GM21737 (cell line): ENCODE measurements around the gene NDUFA7.
A peak's percentile ranks its signal among the peaks of the same experiment; 100 is the strongest.
"Not testable (repeated sequence)": the region's sequence is repeated elsewhere in the genome, so short reads cannot be mapped to it uniquely, and the experiment has no call there.

ENCODE experiments used
- ATAC-seq: cut with Tn5 transposase; IDR thresholded peaks from one replicate; pipeline ENCODE4 v1.9.1; 2021; ENCODE audit warnings: mild to moderate bottlenecking, moderate library complexity; ENCODE audit not compliant: unreplicated experiment

The NDUFA7 gene

DNA sequence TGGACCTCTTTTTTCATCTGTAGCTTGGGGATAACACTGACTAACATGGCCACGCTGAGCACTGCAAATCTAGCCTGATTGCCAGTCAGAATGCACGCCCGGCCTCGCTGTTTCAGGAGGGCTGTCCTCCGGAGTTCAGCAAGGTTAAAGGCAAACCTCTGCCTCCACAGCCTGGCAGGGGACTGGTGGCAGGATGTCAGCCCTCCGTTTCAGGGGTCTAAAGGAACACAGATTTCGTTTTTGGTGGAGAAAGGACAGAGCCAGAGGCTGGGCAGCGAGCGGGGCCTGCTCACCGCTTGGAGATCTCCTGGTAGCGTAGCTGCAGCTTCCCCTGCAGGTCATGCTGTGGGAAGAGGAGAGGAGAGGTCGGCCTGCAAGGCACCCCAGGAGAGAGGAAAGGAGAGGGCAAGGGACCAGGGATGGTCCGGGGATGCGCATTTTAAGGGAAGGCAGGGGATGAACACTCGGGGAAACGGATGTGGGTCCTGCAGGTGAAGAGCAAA, 560 bp downstream of the NDUFA7 start:
- peak; percentile 14 for ATAC-seq

DNA sequence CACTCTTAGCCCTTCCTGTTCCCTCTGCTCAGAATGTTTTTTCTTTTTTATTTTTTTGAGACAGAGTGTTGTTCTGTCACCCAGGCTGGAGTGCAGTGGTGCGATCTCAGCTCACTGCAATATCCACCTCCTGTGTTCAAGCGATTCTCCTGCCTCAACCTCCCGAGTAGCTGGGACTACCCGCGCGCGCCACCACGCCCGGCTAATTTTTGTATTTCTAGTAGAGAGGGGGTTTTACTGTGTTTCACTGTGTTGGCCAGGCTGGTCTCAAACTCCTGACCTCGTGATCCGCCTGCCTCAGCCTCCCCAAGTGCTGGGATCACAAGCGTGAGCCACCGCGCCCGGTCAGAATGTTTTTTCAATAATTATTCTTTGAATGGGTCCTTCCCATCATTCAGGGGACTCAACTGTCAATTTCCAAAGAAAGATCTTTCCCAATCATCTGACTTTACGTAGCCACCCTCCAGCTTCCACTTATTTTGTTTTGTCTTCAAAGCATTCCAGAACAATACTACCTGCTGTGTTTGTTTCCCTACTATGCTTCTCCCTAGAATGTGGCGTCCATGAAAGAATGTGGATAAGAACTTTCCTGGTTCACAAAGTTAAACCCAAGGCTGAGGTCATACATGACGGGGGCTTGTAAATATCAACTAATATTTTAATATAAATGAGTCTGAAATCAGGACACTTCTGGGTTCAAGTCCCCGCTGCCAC, 1.2 kb downstream of the NDUFA7 start:
- no peak for ATAC-seq

DNA sequence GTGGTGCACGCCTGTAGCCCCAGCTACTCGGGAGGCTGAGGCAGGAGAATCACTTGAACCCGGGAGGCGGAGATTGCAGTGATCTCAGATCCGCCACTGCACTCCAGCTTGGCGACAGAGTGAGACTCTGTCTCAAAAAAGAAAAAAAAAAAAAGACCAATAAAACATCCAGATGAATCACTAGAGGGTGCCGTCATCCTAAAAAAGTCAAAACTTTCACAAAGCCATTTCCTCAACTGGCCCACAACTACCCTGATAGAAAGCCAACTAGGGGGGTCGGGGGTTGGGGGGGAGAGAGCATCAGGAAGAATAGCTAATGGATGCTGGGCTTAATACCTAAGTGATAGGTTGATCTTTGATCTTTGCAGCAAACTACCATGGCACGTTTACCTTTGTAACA, 2.3 kb downstream of the NDUFA7 start:
- ATAC-seq: not testable (repeated sequence)

DNA sequence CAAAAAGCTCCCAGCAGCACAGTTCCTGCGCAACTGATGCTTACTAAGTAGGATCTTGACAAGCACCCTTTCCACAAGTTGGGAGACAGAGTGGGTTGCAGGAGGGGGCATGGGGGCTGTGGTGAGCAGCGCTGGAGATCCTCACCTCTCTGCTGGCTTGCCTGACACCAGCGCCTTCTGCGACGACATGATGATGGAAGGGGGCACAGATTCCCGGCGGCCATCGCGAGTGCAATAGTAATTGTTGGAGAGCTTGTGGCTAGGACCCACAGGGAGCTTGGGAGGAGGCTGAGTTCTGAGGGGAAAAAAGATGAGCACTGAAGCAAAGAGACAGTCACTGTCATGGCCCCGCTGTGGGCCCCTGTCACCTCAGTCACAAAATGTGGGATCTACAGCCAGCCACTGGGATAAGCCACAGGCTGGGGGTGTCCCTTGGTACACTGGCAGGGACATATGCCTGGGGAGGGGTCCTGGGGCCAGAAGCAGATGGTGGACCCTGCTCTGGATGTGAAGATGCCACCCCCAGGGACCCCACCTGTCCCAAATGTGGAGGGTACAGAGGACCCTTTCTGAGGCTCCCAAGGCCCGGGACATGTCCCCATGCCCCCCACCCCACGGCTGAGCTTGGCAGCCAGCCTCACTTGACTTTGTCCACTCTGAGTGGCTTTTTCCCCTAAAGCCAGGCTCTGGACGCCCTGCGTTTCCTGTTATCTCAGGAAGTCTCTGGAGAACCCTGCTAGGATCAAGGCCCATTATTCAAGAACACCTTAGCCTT, 4.6 kb downstream of the NDUFA7 start:
- no peak for ATAC-seq

DNA sequence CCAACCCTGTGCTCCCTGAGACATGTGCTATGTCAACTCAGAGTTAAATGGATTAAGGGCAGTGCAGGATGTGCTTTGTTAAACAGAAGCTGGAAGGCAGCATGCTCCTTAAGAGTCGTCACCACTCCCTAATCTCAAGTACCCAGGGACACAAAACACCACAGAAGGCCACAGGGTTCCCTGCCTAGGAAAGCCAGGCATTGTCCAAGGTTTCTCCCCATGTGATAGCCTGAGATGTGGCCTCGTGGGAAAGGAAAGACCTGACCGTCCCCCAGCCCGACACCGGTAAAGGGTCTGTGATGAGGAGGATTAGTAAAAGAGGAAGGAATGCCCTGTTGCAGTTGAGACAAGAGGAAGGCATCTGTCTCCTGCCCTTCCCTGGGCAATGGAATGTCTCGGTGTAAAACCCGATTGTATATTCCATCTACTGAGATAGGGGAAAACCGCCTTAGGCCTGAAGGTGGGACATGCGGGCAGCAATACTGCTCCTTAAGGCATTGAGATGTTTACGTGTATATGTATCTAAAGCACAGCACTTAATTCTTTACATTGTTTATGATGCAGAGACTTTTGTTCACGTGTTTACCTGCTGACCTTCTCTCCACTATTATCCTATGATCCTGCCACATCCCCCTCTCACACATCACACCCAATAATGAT, 6.1 kb downstream of the NDUFA7 start:
- not testable (repeated sequence) for ATAC-seq

DNA sequence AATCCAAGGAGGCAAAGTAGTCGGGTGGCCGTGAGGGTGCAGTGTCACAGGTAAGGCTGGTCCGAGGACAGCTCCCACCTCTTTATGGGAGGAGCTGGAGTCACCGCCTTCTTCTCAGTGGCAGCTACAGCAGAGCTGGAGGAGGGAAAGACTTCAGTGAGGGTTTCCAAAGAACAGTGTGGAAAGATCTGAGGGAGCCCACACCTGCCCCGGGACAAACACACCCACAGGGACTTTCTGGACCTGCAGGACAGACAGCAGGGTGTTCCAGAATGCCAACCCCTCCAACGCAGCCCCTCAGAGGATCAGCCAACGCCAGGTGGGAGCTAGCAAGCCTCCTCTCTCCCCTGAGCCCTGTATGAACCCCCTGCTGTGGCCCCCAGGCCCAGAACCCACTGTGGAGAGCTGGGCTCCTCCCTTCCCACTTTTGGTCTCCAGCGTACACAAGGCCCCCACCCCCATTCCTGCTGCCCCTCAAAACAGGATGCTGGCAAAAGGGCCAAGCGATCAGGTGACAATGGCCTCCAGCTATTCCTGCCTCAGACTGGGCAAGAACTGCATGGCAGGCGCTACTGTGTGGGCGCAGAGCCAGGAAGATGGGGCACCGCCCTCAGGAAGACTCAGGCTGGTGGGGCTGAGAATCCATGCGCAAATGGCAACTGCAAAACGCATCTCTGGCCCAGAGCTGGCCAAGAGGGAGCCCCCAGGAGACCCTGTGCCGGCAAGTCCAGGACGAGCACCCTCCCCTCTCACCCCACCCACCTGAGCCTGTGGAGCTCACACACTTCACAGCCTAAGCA, 9.5 kb downstream of the NDUFA7 start:
- no peak for ATAC-seq

DNA sequence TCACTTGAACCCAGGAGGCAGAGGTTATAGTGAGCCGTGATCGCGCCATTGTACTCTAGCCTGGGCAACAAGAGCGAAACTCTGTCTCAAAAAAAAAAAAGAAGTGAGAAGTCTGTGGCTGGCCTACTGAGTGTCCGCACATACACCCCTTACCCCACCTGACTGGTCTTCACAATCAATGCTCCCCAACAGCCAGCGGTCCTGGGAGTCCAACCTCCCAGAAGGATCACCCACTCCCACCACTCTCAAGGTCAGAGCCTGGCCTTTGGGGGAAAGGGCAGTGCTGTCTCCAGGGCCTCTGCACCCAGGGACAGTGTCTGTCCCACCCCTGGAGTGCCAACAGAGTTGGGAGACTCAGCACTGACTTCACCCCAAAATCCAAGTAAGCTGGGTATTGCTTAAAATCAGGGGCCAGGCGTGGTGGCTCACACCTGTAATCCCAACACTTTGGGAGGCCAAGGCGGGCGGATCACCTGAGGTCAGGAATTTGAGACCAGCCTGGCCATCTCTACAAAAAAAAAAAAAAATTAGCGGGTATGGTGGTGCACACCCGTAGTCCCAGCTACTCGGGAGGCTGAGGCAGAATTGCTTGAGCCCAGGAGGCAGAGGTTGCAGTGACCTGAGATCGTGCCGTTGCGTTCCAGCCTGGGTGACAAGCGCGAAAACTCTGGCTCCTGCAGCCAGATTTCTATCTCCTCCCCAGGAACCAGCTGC, 10.7 kb downstream of the NDUFA7 start:
- no peak for ATAC-seq

DNA sequence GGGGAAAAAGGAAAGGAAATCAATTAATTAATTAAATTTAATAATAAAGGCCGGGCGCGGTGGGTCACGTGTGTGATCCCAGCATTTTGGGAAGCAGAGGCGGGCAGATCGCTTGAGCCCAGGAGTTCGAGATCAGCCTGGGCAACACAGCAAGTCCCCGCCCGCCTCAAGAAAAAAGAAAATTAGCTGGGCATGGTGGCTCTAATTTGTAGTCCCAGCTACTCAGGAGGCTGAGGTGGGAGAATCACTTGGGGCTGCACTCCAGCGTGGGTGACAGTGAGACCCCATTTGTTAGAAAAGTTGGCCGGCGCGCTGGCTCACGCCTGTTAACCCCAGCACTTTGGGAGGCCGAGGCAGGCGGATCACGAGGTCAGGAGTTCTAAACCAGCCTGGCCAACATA, 12.3 kb downstream of the NDUFA7 start:
- no peak for ATAC-seq

DNA sequence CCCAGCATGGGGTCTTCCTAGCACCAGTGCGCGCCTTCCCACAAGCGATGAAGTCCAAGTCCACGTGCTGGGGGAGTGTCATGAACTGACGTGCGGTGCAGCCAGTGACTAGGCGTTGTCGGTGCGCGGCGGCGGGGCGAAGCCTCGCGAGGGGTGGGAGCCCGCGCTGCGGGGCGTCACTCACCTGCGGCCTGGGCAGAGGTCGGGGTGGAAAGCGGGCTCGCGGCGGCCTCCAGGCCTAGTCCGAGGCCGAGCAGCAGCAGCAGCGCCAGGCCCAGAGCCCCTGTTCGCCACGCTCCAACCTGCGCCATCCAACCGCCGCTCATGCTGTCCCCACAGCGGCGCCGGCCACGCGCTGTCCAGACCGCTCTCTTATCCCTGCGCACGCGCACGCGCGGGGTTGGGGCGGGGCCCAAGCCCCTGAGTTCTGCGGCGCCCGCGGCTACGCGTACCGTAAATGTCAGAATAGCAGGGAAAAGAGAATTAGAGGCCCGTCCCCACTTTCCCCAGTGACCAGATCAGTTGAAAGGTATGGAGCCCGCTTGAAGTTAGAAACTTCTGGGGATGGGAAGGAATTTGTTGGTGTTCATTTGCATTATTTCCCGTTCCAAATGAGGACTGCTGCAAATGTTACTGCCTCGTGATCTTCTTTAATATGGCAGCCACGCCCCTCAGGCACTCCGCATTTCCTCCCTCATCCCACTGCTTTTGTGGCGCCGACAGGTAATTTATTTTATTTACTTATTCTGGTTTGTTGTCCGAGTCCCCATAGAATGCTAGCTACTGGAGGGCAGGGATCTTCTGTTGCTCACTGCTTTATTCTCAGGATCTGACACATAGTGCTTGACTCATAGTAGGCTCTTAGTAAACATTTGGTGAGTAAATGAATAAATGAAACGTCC, 13.0 kb downstream of the NDUFA7 start, which contains the start of gene CD320:
Gene CD320, minus strand, starts transcription at position 394 of the 902 bp plus-strand sequence. Its CDS starts 68 bp downstream, at position 326.
- peak; percentile 76 for ATAC-seq

DNA sequence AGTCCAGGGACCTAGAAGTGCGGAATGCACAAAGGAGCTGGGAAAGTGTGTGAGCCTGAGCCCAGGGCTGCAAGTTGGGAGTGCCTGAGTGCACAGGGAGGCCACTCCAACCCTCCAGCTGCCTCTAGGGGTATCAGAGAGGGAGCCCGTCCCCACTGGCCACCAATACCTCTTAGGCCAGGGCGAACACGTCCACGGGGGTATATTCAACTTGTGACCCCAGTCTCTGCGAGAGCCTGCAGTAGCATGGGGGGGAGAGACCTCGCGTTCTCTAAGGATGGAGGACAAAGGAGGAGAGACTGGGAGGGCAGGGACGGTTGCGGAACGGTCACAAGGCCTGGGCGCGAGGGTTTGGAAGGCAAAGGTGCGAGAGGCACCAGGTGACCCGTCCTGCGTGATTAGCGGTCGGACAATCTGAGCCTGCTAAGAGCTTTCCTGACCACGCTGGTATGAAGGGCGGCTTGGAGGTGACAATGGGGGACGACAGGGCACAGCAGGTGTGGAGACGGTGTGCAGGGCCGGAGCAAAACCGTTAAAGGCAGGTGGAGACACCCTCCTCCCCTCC, 13.7 kb downstream of the NDUFA7 start:
- no peak for ATAC-seq

DNA sequence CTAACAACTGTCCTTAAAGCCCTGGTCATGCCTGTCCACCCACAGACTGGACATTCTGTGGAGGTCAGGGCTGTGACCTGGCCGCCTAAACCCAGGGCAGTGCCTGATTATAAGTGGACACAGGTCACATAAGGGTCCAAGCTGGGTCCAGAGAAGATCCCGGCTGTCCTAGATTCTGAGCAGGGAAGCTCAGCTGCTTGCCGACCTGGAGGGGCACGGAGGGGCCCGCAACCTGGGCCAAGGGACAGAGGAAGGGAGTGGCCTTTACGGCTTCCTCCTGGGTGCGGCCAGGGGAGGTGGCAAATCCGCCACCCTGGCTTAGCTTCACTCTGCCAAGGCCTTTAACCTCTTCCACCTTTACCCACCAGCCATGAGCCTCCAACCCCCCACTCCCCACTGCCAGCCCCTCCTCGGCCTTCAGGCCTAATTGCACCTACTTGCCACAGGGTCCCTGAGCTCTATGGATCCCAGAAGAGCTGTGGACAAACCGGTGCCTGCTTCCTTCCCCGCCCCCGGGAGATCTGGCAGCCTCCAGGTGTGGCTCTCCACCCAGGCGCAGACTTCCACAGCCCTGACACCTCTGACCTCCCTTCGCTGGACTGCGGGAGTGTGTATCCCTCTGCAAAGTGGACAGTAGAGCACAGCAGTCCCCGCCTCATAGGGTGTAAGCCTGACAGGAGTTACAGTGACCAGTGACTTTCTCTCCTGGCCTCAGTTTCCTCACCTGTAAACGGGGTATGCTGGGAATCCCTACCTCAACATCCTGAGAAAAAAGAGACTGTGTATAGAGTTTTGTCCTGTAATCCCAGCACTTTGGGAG, 14.7 kb downstream of the NDUFA7 start:
- ATAC-seq: no peak

DNA sequence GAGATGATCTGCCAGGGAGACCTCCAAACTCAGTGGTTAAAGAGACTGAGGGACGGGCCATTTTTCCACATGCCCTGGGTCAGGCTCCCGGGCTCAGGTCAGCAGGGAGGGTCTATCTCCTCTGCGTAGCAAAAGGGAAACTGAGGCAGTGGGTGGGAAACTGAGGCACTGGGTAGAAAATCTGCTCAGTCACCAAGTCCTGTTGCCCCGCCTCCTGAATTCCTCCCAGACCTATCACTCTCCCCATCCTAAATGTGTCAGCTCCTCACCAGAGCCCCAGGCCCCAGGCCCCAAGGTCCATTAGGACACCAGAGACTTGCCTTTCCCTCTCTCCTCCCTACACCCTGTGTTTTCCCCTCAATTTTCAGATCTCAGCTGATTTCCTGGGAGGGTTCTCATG, 15.4 kb downstream of the NDUFA7 start:
- ATAC-seq: no peak

DNA sequence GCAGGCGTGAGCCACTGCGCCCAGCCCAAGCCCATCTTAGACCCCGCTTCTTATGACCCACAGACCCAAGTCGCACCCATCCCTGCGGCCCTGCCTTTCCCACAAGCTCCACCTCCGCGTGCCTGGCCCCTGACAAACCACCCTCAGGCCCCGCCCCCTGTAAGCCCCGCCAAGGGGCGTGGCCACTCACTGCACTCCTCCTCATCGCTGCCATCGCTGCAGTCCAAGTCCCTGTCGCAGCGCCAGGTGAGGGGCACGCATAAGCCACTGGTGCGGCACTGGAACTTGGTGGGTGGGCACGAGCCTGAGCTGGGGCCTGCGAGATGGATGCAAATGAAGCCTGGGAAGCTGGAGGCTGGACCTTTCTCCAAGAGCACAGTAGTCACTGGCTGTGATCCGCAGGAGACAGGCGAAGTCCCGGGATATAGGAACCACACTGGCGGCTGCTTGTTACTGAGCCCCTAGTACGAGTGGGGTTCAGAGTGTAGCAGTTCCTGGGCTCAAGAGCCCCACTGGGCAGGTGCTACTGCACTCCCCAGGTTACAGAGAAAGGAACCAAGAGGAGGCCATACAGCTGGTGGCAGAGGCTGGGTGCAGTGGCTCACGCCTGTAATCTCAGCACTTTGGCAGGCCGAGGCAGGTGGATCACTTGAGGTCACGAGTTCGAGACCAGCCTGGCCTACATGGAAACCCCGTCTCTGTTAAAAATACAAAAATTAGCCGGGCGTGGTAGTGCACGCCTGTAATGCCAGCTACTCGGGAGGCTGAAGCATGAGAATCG, 16.1 kb downstream of the NDUFA7 start:
- no peak for ATAC-seq

DNA sequence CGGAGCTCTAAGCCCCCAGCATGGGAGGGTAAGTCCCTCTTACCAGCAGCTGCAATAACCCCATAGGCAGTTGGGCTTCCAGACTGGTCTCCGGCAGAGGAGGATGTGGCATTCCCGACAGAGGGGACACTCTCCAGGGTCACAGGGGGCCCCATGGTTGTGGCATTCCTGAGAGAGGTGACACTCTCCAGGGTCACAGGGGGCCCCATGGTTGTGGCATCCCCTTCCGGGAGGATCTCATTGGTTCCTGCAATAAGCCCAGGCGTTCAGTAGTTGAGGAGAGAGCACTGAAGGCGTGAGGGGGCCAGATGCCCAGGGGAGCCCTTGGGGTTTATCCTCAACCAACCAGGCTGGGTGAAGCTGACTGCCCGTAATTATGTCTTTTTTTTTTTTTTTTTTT, 18.4 kb downstream of the NDUFA7 start:
- ATAC-seq: no peak

DNA sequence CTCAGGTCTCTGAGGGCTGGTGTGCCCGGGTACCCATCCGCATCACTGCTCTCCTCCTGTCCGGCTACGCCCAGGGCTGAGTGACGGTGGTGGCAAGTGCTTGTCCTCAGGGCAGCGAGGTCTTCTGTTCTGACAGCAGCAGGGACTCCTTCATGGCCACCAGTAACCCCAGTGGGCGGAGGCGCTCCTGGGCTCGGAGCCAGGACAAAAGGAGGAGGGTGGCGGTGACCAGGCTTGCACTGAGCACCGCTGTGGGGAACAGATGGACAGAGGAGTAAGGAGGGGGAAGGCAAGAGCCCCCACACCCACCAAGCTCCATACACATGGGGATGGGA, 18.9 kb downstream of the NDUFA7 start:
- ATAC-seq: no peak

DNA sequence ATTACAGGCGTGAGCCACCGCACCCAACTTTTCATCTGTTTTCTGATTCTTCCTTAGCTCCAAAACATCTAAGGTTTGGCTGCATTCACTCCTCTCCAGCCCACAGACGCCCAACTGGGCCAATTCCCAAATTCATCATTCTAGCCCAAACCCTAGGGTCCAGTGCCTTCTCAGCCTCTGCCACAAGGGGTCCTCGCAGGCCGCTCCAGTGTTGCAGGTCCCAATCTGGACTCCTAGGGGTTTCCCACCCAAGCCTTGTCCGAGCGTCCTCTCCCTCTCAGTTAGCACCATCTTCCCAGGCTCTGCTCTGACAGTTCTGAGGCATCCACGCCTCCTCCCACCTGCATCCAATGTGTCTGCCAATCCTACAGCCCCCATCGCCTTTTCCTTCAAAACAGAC, 29.8 kb downstream of the NDUFA7 start:
- ATAC-seq: not testable (repeated sequence)

DNA sequence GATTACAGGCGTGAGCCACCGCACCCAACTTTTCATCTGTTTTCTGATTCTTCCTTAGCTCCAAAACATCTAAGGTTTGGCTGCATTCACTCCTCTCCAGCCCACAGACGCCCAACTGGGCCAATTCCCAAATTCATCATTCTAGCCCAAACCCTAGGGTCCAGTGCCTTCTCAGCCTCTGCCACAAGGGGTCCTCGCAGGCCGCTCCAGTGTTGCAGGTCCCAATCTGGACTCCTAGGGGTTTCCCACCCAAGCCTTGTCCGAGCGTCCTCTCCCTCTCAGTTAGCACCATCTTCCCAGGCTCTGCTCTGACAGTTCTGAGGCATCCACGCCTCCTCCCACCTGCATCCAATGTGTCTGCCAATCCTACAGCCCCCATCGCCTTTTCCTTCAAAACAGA, 44.7 kb downstream of the NDUFA7 start:
- ATAC-seq: not testable (repeated sequence)
